IPS DF 6.9 (cell line): ENCODE measurements around the gene NRXN3.
A peak's percentile ranks its signal among the peaks of the same experiment; 100 is the strongest.
"Not testable (repeated sequence)": the region's sequence is repeated elsewhere in the genome, so short reads cannot be mapped to it uniquely, and the experiment has no call there.

Experiments used
- DNase-seq: peaks from one replicate; pipeline ENCODE4 v3.0.0-alpha.2; 2013; ENCODE audit warnings: low read depth, low spot score
- H3K27ac ChIP-seq: one replicate; pipeline ENCODE4 v1.5.1; 2013; ENCODE audit warnings: low read length, control low read depth
- H3K27me3 ChIP-seq: 2 replicates; pipeline ENCODE4 v1.6.1; 2013; ENCODE audit warnings: mild to moderate bottlenecking, low read length; ENCODE audit not compliant: control insufficient read depth, insufficient read depth
- H3K36me3 ChIP-seq: 2 replicates; pipeline ENCODE4 v1.6.1; 2013; ENCODE audit warnings: low read length; ENCODE audit not compliant: control insufficient read depth, insufficient read depth
- H3K4me1 ChIP-seq: 2 replicates; pipeline ENCODE4 v1.6.1; 2013; ENCODE audit warnings: low read length; ENCODE audit not compliant: control insufficient read depth, insufficient read depth
- H3K4me3 ChIP-seq: 2 replicates; pipeline ENCODE4 v1.5.1; 2013; ENCODE audit warnings: mild to moderate bottlenecking, low read length
- H3K9me3 ChIP-seq: 2 replicates; pipeline ENCODE4 v1.6.1; 2013; ENCODE audit warnings: low read length, inconsistent platforms; ENCODE audit not compliant: control insufficient read depth, insufficient read depth
- WGBS: extraction: QIAGEN DNeasy Blood & Tissue Kit; methylation state at CpG from one replicate; pipeline ENCODE4 v1.1.7; 2013; ENCODE audit warnings: mixed read lengths, missing lambda C conversion rate; ENCODE audit not compliant: insufficient read length, insufficient coverage; 5-methylcytosine and 5-hydroxymethylcytosine counted together

Gene NRXN3

DNA sequence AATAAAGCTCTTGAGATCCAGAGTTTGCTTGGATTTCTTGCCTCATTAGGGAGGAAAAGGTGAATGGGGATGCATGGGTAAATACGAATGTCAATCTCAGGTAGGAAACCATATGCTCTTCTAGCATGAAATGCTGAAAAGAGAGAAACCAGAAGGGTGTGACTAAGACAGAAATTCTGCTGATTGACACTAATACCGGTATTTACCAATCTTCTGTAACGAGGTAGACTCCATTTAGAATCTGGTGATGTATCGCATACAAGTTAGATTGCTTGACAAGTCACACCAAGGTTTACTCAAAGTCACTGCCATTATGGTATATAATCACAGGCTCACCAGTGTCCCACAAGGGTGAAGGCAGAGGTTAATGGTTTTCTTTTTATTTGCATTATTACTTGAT, 337.9 kb downstream of the NRXN3 start:
- Histone ChIP-seq H3K36me3 (no peaks in the 10 kb centered on the region), H3K27ac (no peak overlapping the region), H3K4me1 (no peaks in the 10 kb centered on the region), H3K4me3 (no peak overlapping the region), H3K9me3 (no peaks in the 10 kb centered on the region), H3K27me3 (no peaks in the 10 kb centered on the region)
- WGBS = no CpG with 5 or more reads among the region's 4 CpGs
- DNase-seq = no peak

DNA sequence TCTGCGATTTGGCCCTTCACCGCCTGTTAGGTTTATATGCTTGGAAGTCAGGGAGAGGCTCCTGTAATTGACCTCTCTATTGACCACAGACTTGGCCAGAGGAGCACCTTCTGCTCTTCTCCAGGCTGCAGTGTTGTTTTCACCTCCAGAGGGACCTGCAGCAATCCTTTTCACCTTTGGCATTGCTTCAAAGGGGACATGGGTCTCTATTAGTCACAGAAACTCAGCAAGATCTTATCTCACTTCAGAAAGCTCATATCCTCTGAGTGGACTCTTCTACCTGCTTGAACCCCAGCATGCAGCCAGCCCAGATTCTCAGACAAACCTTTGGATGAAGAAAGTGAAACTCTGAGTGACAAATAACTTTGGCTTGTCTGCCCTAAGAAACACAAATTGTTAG, 339.3 kb downstream of the NRXN3 start:
- no peak for DNase-seq
- H3K9me3 ChIP-seq = no peaks in the 10 kb centered on the region
- no peaks in the 10 kb centered on the region for H3K27me3 ChIP-seq
- H3K36me3 ChIP-seq = no peaks in the 10 kb centered on the region
- H3K27ac ChIP-seq = no peak overlapping the region
- H3K4me3 ChIP-seq = no peak overlapping the region
- WGBS = no CpG with 5 or more reads among the region's 2 CpGs
- no peaks in the 10 kb centered on the region for H3K4me1 ChIP-seq

DNA sequence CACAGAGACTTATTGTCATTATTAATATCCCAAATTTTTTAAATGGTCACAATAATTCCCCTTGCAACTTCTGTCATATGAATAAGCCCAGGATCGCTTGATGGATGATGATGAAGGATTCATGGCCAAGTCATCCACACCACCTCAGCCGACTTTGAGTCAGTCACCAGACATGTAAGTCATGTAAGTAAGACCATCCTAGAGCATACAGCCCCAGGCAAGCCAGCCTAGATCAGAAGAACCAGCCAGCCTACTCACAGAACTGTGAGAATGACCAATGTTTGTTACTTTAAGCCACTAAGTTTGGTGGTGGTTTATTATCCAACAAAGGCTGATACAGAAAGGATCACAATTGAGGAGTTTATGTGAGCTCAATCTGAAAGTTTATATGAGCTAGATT, 341.8 kb downstream of the NRXN3 start:
- no peak overlapping the region for H3K4me3 ChIP-seq
- H3K36me3 ChIP-seq = no peaks in the 10 kb centered on the region
- WGBS = no CpG with 5 or more reads among the region's 2 CpGs
- H3K9me3 ChIP-seq = no peaks in the 10 kb centered on the region
- no peaks in the 10 kb centered on the region for H3K4me1 ChIP-seq
- no peak overlapping the region for H3K27ac ChIP-seq
- DNase-seq = no peak
- no peaks in the 10 kb centered on the region for H3K27me3 ChIP-seq

DNA sequence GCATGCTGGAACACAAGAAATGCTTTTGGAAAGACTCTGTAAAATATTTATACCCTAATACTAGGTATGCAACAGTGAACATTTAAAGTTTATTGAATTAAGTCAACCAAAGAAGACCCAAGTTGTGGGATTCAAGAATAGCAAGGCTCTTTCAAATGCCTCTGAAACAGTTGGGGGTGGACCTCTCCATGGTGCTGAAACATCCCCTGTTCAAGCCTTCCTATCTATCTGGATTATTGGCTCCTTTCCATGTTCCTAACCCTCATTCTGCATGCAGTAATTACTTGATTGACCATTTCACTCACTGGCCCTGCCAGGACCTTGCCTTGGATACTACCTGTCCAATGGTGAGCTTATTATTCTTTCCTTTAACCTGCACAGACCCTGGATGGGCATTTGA, 349.7 kb downstream of the NRXN3 start:
- DNase-seq = peak; percentile 27
- H3K9me3 ChIP-seq = no peaks in the 10 kb centered on the region
- H3K4me3 ChIP-seq = no peak overlapping the region
- H3K27me3 ChIP-seq = no peaks in the 10 kb centered on the region
- no peaks in the 10 kb centered on the region for H3K4me1 ChIP-seq
- H3K27ac ChIP-seq = no peak overlapping the region
- H3K36me3 ChIP-seq = no peaks in the 10 kb centered on the region

DNA sequence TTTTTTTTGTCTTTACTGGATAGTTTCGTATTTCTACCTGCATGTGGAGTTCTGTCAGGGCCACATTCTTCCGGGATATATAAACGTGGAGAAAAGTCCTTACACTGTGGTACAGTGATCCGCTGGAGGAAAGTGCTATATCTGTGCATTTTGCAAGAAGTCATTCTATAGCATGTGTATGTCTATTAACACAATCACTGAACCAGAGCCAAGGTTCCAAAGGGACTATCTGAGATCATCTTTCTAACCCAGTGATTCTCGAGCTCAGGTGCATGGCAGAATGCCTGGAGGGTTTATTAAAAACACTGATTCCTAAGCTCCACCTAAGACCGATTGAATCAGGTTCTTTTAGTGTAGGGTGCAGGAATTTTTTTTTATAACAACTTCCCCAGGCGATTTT, 354.0 kb downstream of the NRXN3 start:
- H3K4me3 ChIP-seq = no peak overlapping the region
- no CpG with 5 or more reads among the region's 7 CpGs for WGBS
- no peak for DNase-seq

GRCh38 chr14:78524766-78525165, 354.6 kb downstream of the NRXN3 start:
- no peaks in the 10 kb centered on the region for H3K9me3 ChIP-seq
- no peak overlapping the region for H3K4me3 ChIP-seq
- no CpG with 5 or more reads among the region's 5 CpGs for WGBS
- no peak for DNase-seq
- no peaks in the 10 kb centered on the region for H3K27me3 ChIP-seq
- H3K36me3 ChIP-seq = no peaks in the 10 kb centered on the region
- H3K27ac ChIP-seq = no peak overlapping the region
- H3K4me1 ChIP-seq = no peaks in the 10 kb centered on the region

More for the DNA sequence above, 354.0 kb downstream of the NRXN3 start:
- no peaks in the 10 kb centered on the region for H3K4me1 ChIP-seq
- H3K27ac ChIP-seq = no peak overlapping the region
- no peaks in the 10 kb centered on the region for H3K27me3 ChIP-seq
- H3K9me3 ChIP-seq = no peaks in the 10 kb centered on the region
- H3K36me3 ChIP-seq = no peaks in the 10 kb centered on the region

DNA sequence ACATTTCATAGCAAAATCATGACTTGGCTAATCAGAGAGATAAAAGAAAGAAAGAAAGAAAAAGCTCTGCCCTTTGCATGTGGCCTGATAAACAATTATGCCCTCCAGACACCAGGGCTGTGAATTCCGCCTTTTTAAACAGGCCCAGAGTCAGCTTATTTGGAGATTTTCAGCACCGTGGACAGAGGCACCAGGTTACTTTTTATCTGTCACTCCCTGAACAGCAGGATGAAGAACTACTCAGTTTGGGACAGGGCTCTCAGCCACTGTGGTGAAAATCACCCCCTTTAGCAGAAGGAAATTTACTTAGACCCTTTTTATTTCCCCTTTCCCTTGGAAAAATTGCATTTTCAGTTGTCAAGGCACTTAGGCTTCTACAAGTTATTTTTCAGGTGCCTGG, 359.9 kb downstream of the NRXN3 start:
- no peak overlapping the region for H3K4me3 ChIP-seq
- H3K9me3 ChIP-seq = no peaks in the 10 kb centered on the region
- H3K27me3 ChIP-seq = no peaks in the 10 kb centered on the region
- H3K4me1 ChIP-seq = no peaks in the 10 kb centered on the region
- no peak overlapping the region for H3K27ac ChIP-seq
- no peaks in the 10 kb centered on the region for H3K36me3 ChIP-seq
- WGBS = no CpG with 5 or more reads among the region's 2 CpGs
- DNase-seq = peak; percentile 43

- Histone ChIP-seq H3K4me3 (no peak overlapping the region), H3K27me3 (no peaks in the 10 kb centered on the region), H3K9me3 (no peaks in the 10 kb centered on the region), H3K27ac (no peak overlapping the region), H3K36me3 (no peaks in the 10 kb centered on the region), H3K4me1 (no peaks in the 10 kb centered on the region)
- DNase-seq = no peak
- WGBS = no CpG with 5 or more reads among the region's 2 CpGs
These were observed 364.0 kb downstream of the NRXN3 start for GRCh38 chr14:78534141-78534540.

DNA sequence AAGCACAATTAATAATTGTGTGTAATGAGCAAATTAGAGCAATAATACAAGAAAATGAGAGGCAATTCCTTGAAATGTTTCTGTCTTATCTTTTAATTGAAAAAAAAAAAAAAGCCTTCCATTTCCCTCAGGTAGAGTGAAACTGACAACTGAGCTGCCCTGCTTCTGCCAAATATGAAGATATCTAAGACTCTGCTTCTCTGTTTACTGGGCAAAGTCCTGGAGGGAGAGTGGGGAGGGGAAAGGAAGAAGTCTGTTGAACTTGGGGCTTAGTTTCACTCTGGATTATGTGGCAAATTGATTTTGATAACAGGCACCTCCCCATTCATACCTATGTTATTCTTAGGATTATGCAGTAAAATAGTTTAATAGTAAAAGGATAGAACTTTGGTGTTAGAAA, 364.9 kb downstream of the NRXN3 start:
- H3K27ac ChIP-seq = no peak overlapping the region
- H3K36me3 ChIP-seq = no peaks in the 10 kb centered on the region
- H3K4me1 ChIP-seq = no peaks in the 10 kb centered on the region
- no peak for DNase-seq
- H3K4me3 ChIP-seq = no peak overlapping the region
- H3K9me3 ChIP-seq = no peaks in the 10 kb centered on the region
- H3K27me3 ChIP-seq = no peaks in the 10 kb centered on the region

DNA sequence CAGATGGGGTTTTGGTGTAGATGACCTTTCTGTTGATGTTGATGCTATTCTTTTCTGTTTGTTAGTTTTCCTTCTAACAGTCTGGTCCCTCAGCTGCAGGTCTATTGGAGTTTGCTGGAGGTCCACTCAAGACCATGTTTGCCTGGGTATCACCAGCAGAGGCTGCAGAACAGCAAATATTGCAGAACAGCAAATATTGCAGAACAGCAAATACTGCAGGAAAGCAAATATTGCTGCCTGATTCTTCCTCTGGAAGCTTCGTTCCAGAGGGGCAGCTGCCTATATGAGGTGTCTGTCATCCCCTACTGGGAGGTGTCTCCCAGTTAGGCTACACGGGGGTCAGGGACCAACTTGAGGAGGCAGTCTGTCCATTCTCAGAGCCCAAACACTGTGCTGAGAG, 371.6 kb downstream of the NRXN3 start:
- H3K4me1 ChIP-seq, H3K36me3 ChIP-seq, H3K9me3 ChIP-seq, H3K4me3 ChIP-seq, DNase-seq, H3K27me3 ChIP-seq, H3K27ac ChIP-seq: not testable (repeated sequence)
- no CpG with 5 or more reads among the region's 2 CpGs for WGBS

DNA sequence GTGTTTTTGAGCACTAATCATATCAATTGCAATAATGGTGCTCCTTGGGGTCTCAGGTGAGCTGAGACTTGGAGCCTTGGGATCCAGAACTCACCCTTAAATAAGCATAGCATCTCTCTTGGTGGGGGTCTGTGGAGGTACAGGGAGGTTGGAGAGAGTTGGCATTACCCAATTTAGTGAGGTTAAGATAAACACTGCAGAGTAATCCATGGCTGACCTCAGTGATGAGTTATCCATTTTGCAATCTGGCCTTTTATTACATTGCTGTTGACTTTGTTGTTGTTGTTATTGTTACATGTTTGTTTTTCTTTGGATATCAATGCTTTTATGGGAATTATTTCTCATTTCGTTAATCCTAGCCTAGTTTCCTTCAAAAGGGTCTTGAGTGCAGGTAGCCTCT, 373.3 kb downstream of the NRXN3 start:
- no peaks in the 10 kb centered on the region for H3K4me1 ChIP-seq
- H3K9me3 ChIP-seq = no peaks in the 10 kb centered on the region
- H3K4me3 ChIP-seq = no peak overlapping the region
- no peak for DNase-seq
- no peaks in the 10 kb centered on the region for H3K27me3 ChIP-seq
- H3K36me3 ChIP-seq = no peaks in the 10 kb centered on the region
- no peak overlapping the region for H3K27ac ChIP-seq
- WGBS = no CpG with 5 or more reads among the region's 1 CpG
